Thyroid gland (tissue), 4 donors: ENCODE results near the gene CKAP4. TPM values are rescaled to one million over a fixed set of nuclear protein-coding genes. Genes with fewer than 3 reads are reported as not detected.
"Not testable (repeated sequence)": the region's sequence is repeated elsewhere in the genome, so short reads cannot be mapped to it uniquely, and the experiment has no call there.

Source experiments
- DNase-seq, 2 donors: peaks; one replicate each; pipeline ENCODE4 v3.0.0-alpha.2; 2019
- H3K27ac ChIP-seq, 3 donors: fragments of 200-600 bp; sonication (generic); 1 replicate in 2 of 3; 2 replicates in 1 of 3; pipeline ENCODE4 v1.5.1; 2016 to 2019; ENCODE audit warnings: mild to moderate bottlenecking in 1 of 3, moderate library complexity in 1 of 3
- H3K27me3 ChIP-seq: fragments of 200-600 bp; sonication (generic); one replicate; pipeline ENCODE4 v1.5.1; 2019
- H3K36me3 ChIP-seq, 2 donors: fragments of 200-600 bp; sonication (generic); one replicate each; pipeline ENCODE4 v1.5.1; 2016 to 2019
- H3K4me1 ChIP-seq, 2 donors: fragments of 200-600 bp; sonication (generic); one replicate each; pipeline ENCODE4 v1.5.1; 2017 to 2019
- H3K4me3 ChIP-seq, 3 donors: fragments of 200-600 bp; sonication (generic); replicated peaks in 1 of 3; 1 replicate in 2 of 3; 2 replicates in 1 of 3; pipeline ENCODE4 v1.5.1; 2016; ENCODE audit warnings: mild to moderate bottlenecking in 1 of 3
- H3K9me3 ChIP-seq: fragments of 200-600 bp; sonication (generic); one replicate; pipeline ENCODE4 v1.5.1; 2017
- POLR2A ChIP-seq, 2 donors: fragments of 450-650 bp; IDR thresholded peaks; one replicate each; pipeline ENCODE4 v1.6.1; 2017; ENCODE audit warnings: antibody characterized with exemption in 2 of 2, mild to moderate bottlenecking in 2 of 2, moderate library complexity in 1 of 2
- WGBS, 2 donors: methylation state at CpG; one replicate each; pipeline ENCODE4 v1.1.5; 2017; 5-methylcytosine and 5-hydroxymethylcytosine counted together
- intact Hi-C: fragments of 100-400 bp; cut with DNase I; formaldehyde crosslinking; loops from one replicate; pipeline ENCODE4 v1.15.1; 2023
- total RNA-seq, 4 donors: library from RNA; depleted of rRNA; stranded (reverse); fragments of >200 nt; gene quantifications; one replicate each; pipeline ENCODE4 v1.2.3, GENCODE V29; 2016
- TF ChIP-seq, protein P1 (sequence below), 6 experiments: fragments of 200-600 bp in 3 of 6; fragments of 450-650 bp in 3 of 6; sonication (generic) in 3 of 6; IDR thresholded peaks; one replicate each; pipeline ENCODE4 v1.5.1; 2016 to 2019; ENCODE audit warnings: antibody characterized with exemption in 6 of 6, mild to moderate bottlenecking in 2 of 6, inconsistent platforms in 1 of 6, moderate library complexity in 1 of 6

Gene CKAP4
- total RNA-seq, 4 donors from 2014 or later, result 40.7 to 55.5 (median 48.9) TPM

DNA sequence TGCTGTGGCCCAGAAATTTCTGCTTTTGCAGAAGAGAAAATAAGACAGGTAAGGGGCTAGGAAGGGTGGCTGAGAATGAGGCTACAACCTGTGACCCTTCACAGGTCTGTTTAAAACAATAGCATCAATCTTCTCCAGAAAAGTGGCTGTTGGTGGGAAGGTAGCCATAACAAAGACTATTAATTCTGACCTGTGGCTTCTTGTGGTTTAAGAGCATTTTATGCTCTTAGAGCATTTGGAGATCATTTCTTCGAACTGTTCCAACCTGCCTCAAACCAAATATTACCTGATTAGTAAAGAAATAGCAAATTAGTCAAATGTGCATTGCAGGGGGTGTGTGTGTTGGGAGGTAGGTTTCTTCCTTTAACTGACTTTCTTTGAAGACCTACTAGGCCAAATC lies 39.5 kb upstream of the CKAP4 start:
- Histone ChIP-seq H3K36me3 (no peaks in the 10 kb centered on the region), H3K4me1 (peaks cover 0 to 2% of the 10 kb centered on the region in 2 donors), H3K4me3 (no peak overlapping the region), H3K9me3 (no peaks in the 10 kb centered on the region), H3K27me3 (no peaks in the 10 kb centered on the region), H3K27ac (no peak overlapping the region)
- intact Hi-C loops, result no loop called here
- DNase-seq, result no peak
- TF ChIP-seq POLR2A (IDR thresholded peaks at IDR 0.05), result no peak
- TF ChIP-seq, protein P1, sequence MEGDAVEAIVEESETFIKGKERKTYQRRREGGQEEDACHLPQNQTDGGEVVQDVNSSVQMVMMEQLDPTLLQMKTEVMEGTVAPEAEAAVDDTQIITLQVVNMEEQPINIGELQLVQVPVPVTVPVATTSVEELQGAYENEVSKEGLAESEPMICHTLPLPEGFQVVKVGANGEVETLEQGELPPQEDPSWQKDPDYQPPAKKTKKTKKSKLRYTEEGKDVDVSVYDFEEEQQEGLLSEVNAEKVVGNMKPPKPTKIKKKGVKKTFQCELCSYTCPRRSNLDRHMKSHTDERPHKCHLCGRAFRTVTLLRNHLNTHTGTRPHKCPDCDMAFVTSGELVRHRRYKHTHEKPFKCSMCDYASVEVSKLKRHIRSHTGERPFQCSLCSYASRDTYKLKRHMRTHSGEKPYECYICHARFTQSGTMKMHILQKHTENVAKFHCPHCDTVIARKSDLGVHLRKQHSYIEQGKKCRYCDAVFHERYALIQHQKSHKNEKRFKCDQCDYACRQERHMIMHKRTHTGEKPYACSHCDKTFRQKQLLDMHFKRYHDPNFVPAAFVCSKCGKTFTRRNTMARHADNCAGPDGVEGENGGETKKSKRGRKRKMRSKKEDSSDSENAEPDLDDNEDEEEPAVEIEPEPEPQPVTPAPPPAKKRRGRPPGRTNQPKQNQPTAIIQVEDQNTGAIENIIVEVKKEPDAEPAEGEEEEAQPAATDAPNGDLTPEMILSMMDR (IDR thresholded peaks at IDR 0.05), result no peak
- WGBS, 2 donors, result 75 to 86% methylated on average over 1 of the region's 1 CpG

DNA sequence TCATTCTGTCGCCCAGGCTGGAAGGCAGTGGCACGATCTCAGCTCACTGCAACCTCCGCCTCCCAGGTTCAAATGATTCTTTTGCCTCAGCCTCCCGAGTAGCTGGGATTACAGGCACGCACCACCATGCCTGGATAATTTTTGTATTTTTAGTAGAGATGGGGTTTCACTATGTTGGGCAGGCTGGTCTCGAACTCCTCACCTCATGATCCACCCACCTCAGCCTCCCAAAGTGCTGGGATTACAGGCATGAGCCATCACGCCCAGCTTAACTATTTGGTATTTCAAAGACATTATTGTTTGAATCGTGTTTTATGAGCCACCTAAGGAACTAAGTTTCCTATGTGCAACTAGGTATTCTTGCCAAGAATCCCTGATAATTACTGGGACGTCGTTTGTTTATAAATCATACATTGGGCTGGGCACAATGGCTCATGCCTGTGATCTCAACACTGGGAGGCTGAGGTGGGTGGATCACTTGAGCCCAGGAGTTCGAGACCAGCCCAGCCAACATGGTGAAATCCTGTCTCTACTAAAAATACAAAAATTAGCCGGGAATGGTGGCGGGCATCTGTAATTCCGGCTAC lies 38.8 kb upstream of the CKAP4 start:
- H3K36me3 ChIP-seq, H3K4me1 ChIP-seq, DNase-seq, H3K27me3 ChIP-seq, H3K9me3 ChIP-seq, H3K27ac ChIP-seq, H3K4me3 ChIP-seq, intact Hi-C loops: not testable (repeated sequence)
- WGBS, 2 donors, result 89 to 91% methylated on average over 14 of the region's 14 CpGs

DNA sequence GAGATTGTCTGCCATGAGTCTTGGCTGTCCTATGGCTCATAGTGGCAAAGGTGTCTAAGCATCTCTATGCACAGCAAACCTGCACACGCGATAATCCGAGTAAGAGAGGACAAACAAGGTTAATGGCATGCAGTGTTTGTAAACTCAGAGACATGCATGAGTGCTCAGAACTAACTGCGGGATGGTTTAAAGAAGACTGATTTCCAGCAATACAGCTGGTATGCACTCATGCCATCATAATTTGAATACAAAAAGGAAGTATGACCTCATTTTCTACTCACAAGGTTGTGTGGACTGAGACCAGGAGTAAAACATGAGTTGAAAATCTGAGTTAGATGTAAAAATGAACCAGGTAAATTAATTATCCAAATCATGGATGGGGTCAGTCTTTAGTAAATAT lies 38.2 kb upstream of the CKAP4 start:
- no peaks in the 10 kb centered on the region for H3K4me1 ChIP-seq
- no peak for TF ChIP-seq POLR2A (IDR thresholded peaks at IDR 0.05)
- TF ChIP-seq, protein P1 (IDR thresholded peaks at IDR 0.05), result no peak

DNA sequence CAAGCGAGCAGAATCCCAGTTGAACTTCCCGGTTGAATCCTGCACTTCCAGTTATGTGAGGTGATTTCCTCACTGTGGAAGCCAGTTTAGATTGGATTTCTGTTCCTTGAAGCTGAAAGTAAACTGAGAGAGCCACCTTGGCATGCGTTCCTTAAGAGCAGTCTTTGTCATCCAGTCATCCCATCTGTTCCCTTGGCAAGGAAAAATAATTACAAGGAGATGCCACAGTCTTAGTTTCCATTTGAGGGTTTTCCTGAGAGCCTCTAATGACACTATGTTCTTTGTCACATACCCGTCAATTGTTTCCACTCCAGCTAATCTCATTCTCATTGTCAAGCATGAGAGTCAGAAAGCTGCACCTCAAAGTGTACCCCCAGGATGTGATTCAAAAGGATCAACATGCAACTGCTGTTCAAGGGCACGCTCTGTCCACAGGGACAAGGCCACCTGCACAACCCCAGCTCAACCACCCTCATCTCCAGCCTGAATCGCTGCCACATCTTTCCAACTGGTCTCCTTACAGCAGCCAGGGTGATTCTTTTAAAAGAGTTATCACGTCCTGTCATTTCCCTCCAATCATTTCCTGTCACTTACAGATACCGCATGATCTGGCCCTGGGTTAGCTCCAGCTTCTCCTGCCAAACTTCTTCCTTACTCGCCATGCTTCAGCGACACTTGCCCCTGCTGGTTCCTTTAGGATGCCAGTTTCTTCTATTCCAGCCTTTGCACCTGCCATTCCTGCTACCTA lies 36.7 kb upstream of the CKAP4 start:
- Histone ChIP-seq H3K27ac (no peak overlapping the region), H3K4me3 (no peak overlapping the region), H3K27me3 (no peaks in the 10 kb centered on the region), H3K9me3 (no peaks in the 10 kb centered on the region), H3K36me3 (no peaks in the 10 kb centered on the region), H3K4me1 (no peaks in the 10 kb centered on the region)
- intact Hi-C loops, result no loop called here
- TF ChIP-seq, protein P1 (IDR thresholded peaks at IDR 0.05), result no peak
- no peak for TF ChIP-seq POLR2A (IDR thresholded peaks at IDR 0.05)
- WGBS, 2 donors, result 53 to 62% methylated on average over 10 of the region's 10 CpGs
- no peak for DNase-seq

More for the DNA sequence above, 38.2 kb upstream of the CKAP4 start:
- 40 to 62% methylated on average over 4 of the region's 4 CpGs for WGBS, 2 donors
- intact Hi-C loops, result no loop called here
- Histone ChIP-seq H3K27me3 (no peaks in the 10 kb centered on the region), H3K9me3 (no peaks in the 10 kb centered on the region), H3K4me3 (no peak overlapping the region), H3K27ac (no peak overlapping the region), H3K36me3 (no peaks in the 10 kb centered on the region)
- DNase-seq, result no peak

DNA sequence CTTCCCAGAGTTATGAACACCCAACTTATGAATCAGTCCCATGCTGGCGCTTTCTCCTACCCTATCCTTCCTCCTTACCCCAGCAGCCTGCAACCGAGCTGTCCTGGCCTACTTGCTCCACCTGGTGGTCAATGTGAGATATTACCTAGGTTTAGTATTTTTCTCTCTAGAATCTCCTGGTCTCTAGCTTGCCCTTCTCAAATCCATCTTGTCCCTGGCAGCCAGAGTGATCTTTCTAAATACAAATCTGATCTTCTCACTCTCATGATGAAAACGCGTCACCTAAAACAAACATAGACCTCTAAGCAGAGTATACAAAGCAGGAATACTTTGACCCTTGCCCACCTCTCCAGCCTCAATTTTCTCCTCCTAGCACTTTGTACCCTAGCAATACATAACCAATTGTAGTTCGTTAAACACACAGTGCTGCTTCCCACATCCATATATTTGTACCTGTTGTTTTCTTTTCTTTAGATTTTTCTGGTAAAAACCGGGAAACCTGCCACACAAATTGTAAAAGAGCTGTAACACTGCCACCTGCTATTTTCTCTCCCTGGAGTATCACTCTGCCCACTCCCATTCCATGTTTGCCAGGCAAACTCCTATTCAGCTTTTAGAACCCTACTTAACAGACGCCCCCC lies 34.8 kb upstream of the CKAP4 start:
- peak; percentile 19 to 31 for DNase-seq
- Histone ChIP-seq H3K4me3 (no peak overlapping the region), H3K36me3 (no peaks in the 10 kb centered on the region), H3K9me3 (no peaks in the 10 kb centered on the region), H3K27me3 (no peaks in the 10 kb centered on the region), H3K4me1 (no peaks in the 10 kb centered on the region), H3K27ac (no peak overlapping the region)
- intact Hi-C loops, result loop anchor here (2.0 kb wide), 1 partner anchor 56 kb away; no protein-coding TSS in a partner anchor
- TF ChIP-seq, protein P1 (IDR thresholded peaks at IDR 0.05), result peak; percentile 43 to 85 (median 66)
- TF ChIP-seq POLR2A (IDR thresholded peaks at IDR 0.05), result no peak
- 32 to 33% methylated on average over 7 of the region's 7 CpGs for whole genome bisulfite sequencing, 2 donors
